Right ventricle myocardium superior (tissue), 1 donor: ENCODE measurements around the gene CCDC9B. TPM values are rescaled to one million over a fixed set of nuclear protein-coding genes. Genes with fewer than 3 reads are reported as not detected.

Experiments
- ATAC-seq: fragments of 200-7000 bp; cut with Tn5 transposase; one replicate; pipeline ENCODE4 v1.9.1; 2020; ENCODE audit warnings: mild to moderate bottlenecking; ENCODE audit not compliant: poor library complexity
- DNase-seq: peaks from one replicate; pipeline ENCODE4 v3.0.0-alpha.2; 2020
- intact Hi-C: fragments of 100-400 bp; cut with DNase I; formaldehyde crosslinking; loops from one replicate; pipeline ENCODE4 v1.11.2; 2022
- total RNA-seq: library from RNA; stranded (reverse); fragmentation: NEBNext Ultra II Directional; extraction: Animal tissue kit (Norgen Biotek cat#: 25700); gene quantifications from one replicate; pipeline ENCODE4 v1.2.1, GENCODE V29; 2021
- donor health status: DM: no; HTN: yes; CAD: no; lungs with severe emphysema.

The CCDC9B gene
- total RNA-seq, 1 donor from 2014 or later, result 155 TPM

GRCh38 chr15:40367371-40367685 is 26.6 kb upstream of the CCDC9B start:
- intact Hi-C loops, result loop anchor here (5.0 kb wide), 1 partner anchor 55 kb away; no protein-coding TSS in a partner anchor
- peak; percentile 1 for ATAC-seq
- DNase-seq, result no peak

- intact Hi-C loops, result loop anchor here (5.0 kb wide), 1 partner anchor 56 kb away; no protein-coding TSS in a partner anchor
- DNase-seq (peak; percentile 93), ATAC-seq (peak; percentile 83)
Observed at GRCh38 chr15:40366457-40367370, 26.0 kb upstream of the CCDC9B start.

GRCh38 chr15:40365624-40366456 is 25.1 kb upstream of the CCDC9B start:
- ATAC-seq (no peak), DNase-seq (no peak)
- intact Hi-C loops, result loop anchor here (5.0 kb wide), 1 partner anchor 56 kb away; no protein-coding TSS in a partner anchor

DNA sequence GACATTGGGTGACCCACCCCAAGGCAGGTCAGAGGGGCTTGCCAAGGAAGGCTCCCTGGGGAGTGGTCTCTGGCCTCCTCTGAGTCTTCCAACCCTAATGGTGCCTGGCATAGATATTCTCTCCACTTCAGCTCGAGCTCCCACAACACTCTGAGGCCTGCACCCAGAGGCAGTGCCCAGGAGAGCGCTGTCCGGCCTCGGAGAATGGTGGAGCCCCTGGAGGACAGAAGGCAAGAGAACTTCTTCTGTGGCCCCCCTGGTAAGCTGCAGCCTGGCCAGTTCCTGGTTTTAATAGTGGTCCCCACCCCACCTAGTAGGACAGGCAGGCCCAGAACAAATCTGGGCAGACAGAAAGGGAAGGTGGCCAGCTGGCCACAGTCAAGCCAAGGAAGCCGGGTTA is 24.3 kb upstream of the CCDC9B start:
- ATAC-seq (no peak), DNase-seq (no peak)
- intact Hi-C loops, result loop anchor here (5.0 kb wide), 1 partner anchor 57 kb away; no protein-coding TSS in a partner anchor

DNA sequence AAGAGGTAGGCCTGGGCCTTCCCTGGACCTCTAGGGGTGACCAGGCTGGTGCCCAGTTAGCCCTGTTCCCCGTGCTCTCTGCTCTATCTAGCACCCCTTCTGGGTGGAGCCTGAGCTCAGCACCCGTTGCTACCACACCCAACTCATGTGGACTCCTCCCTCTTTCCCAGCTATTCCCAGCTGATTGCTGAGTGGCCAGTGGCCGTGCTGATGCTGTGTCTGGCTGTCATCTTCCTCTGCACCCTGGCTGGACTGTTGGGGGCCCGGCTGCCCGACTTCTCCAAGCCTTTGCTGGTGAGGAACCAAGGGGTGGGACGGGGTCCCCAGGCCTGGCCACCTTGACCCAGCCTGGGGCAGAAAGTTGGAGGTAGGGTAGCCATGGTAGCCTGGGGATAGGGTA is 23.5 kb upstream of the CCDC9B start:
- intact Hi-C loops, result no loop called here
- ATAC-seq, result no peak
- DNase-seq, result no peak

DNA sequence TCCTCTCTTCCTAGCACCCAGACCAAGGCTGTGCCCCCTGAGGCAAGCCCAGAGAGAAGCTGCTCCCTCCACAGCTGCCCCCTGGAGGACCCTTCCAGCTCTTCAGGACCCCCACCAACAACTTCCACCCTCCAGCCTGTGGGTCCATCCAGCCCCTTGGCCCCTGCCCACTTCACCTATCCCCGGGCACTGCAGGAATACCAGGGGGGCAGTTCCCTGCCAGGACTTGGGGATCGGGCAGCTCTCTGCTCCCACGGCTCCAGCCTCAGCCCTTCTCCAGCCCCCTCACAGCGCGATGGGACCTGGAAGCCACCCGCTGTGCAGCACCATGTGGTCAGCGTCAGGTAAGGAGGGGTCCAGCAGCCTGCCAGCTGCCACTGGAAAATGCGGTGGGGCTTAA is 22.9 kb upstream of the CCDC9B start:
- intact Hi-C loops, result no loop called here
- DNase-seq (no peak), ATAC-seq (no peak)

DNA sequence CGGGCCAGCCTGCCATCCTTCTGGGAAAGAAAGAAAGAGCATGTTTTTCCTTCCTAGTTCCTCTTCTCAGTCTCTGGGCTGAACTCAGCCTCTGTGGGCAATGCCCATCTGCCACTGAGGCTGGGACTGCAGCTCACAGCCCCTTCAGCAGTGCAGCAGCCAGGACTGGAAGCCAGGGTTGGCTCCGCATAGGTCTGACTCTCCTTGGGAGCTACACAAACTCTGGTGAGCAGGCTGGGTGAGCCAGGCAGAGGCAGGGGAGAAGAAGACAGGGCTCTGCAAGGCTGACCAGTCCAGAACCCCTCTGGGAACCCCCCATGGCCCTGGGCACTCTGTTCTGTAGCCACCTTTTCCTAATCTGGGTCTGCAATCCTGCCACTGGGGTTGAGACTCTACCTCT is 20.9 kb upstream of the CCDC9B start:
- DNase-seq (no peak), ATAC-seq (no peak)
- intact Hi-C loops, result no loop called here

GRCh38 chr15:40360015-40360414 is 19.3 kb upstream of the CCDC9B start:
- no peak for ATAC-seq
- intact Hi-C loops, result no loop called here
- DNase-seq, result no peak

DNA sequence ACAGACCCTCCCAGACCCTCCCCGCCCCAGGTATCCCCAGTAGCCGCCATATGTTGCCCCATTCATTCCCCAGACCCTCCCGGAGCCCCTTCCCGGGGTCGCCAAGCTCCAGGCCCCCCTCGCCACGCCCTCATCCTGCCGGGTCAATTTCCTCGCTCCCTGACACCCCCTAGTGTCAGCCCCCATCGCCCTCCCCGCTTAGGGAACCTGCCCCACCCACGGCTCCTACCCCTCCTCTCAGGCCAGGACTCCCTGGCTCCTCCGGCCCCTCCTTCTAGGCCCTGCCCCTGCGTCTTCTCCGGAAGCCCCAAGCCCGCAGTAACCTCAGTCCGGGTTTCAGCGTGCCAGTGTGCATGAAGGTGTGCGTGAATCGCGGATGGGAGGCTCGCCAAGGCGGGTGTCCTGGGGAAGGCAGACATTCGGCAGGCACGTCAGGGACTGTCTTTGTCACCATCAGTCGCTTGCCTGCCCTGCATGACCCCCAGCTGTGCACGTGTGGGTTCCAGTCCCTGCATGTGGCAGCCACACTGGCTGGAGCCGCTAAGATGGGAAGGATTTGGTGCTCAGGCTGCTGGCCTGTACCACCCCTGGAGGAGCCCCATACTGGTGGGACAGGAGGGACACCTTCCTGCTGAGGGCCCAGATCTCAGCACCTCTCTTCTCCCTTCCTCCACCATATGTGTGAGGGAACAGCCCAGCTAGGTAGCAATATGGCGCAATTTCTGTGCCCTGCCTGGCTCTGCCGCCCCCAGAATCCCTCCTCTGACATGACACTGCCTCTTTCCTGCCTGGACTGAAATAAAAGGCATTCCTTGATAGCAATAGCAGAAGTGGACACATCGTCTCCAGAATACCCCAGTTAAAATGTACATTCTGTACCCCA is 18.0 kb upstream of the CCDC9B start:
- ATAC-seq (peak; percentile 26), DNase-seq (no peak)
- intact Hi-C loops, result no loop called here

- ATAC-seq (peak; percentile 95), DNase-seq (peak; percentile 92)
- intact Hi-C loops, result no loop called here
Observed at GRCh38 chr15:40357723-40358470, 17.2 kb upstream of the CCDC9B start, which contains the start of gene DISP2. TSS of gene DISP2 (plus strand) at chr15:40358219. CDS start at chr15:40358322, 103 bp downstream.

DNA sequence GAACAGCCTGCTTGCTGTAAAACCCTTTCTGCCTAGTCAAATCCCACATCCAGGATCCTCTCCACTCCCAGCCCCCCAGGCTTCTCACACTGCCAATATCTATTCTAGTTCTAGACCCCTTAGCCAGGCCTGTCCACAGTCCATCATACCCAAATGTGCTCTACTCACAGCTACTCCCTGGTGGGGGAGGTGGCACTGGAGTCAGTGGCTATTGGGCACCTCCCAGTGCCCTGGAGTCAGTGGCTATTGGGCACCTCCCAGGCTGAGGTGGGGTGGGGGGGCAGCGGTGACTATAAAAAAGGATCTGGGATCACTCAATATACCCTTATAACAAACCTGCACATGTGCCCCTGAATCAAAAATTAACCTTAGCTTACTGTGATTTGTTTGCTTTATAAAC is 16.5 kb upstream of the CCDC9B start:
- ATAC-seq (no peak), DNase-seq (no peak)
- intact Hi-C loops, result no loop called here

- no peak for DNase-seq
- intact Hi-C loops, result no loop called here
- no peak for ATAC-seq
Observed at GRCh38 chr15:40355976-40356585, 15.3 kb upstream of the CCDC9B start.

GRCh38 chr15:40354408-40355171 is 13.9 kb upstream of the CCDC9B start:
- intact Hi-C loops, result no loop called here
- no peak for DNase-seq
- peak; percentile 39 for ATAC-seq

DNA sequence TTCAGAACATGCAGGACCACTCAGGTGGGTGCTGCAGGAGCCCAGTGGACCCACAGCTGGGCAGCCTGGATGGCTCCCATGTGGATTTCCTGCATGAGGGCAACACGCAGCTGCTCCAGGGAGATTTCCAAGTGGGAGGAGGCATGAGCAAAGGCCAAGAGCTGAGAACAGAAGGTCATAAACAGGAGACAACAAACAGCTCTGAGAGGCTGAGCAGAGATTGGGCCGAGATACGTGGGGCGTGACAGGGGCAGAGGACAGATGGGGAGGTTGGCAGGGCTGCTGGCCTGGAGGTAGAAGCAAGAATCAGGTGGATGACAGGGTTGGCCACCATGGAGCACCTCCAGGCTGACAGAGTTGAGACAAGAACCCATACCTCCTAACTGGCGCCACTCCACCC is 13.0 kb upstream of the CCDC9B start:
- intact Hi-C loops, result no loop called here
- DNase-seq, result no peak
- ATAC-seq, result no peak

DNA sequence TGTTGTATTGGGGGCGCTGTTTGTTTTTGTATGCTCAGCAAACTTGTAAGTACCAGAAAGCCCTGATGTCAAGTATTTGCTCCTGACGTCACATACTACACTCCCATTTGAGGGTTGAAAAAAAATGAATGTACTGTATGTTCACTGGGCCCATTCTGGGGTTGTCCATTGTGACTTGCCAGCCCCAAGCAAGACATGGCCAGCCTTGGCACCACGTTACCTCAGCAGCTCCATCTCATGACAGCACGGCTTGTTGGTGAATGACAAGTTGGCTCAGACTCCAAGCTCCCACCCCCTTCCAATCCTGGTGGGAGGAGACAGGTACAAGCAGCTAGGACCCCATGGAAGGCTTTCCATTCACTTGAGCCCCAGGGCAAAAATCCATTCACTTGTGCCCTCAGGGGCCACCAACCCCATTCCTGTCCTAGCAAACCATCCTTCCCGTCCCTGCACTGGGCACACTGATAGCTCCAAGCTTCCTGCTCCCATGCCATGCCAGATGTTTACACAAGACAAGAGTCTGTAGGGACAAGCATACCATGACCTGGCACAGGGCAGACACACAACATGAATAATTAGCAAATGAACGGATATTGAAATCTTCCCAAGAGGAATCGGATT is 11.7 kb upstream of the CCDC9B start:
- intact Hi-C loops, result no loop called here
- no peak for DNase-seq
- ATAC-seq, result no peak

- intact Hi-C loops, result no loop called here
- DNase-seq, result no peak
- ATAC-seq, result no peak
Observed at GRCh38 chr15:40349163-40349562, 8.4 kb upstream of the CCDC9B start.
